ENCODE data around the gene CFL1.

GRCh38 chr11:65873318-65874156 lies 15.6 kb upstream of the CFL1 start:
- peak in 2 of 4 experiments; percentile 1 to 13 for TF ChIP-seq CTCF (IDR thresholded peaks at IDR 0.05)
- TF ChIP-seq POLR2A (IDR thresholded peaks at IDR 0.05) = peak; percentile 72 to 90
